Liver (tissue), 9 donors: ENCODE data around the gene SGCB. TPM values are rescaled to one million over a fixed set of nuclear protein-coding genes. Genes with fewer than 3 reads are reported as not detected.

ENCODE experiments used
- DNase-seq: peaks from one replicate; pipeline ENCODE4 v3.0.0-alpha.2; 2017; ENCODE audit warnings: low spot score
- H3K27ac ChIP-seq, 2 donors: one replicate each; pipeline ENCODE4 v1.7.0; 2013; ENCODE audit warnings: inconsistent platforms in 2 of 2, low read length in 2 of 2, control low read depth in 1 of 2, low read depth in 1 of 2, mild to moderate bottlenecking in 1 of 2
- H3K27me3 ChIP-seq, 4 donors: one replicate each; pipeline versions ENCODE4 v1.6.1 to v1.7.0; 2013; ENCODE audit warnings: low read length in 3 of 4, inconsistent platforms in 1 of 4, mild to moderate bottlenecking in 1 of 4, moderate library complexity in 1 of 4; ENCODE audit not compliant: control insufficient read depth in 4 of 4, insufficient read depth in 4 of 4
- H3K36me3 ChIP-seq, 4 donors: one replicate each; pipeline versions ENCODE4 v1.6.1 to v1.7.0; 2013; ENCODE audit warnings: low read length in 3 of 4, mild to moderate bottlenecking in 3 of 4, low read depth in 1 of 4, moderate library complexity in 1 of 4; ENCODE audit not compliant: control insufficient read depth in 4 of 4, insufficient read depth in 3 of 4
- H3K4me1 ChIP-seq, 4 donors: one replicate each; pipeline versions ENCODE4 v1.6.1 to v1.7.0; 2013; ENCODE audit warnings: low read length in 3 of 4, mild to moderate bottlenecking in 3 of 4, moderate library complexity in 1 of 4; ENCODE audit not compliant: control insufficient read depth in 4 of 4, insufficient read depth in 4 of 4
- H3K4me3 ChIP-seq, 3 donors: one replicate each; pipeline versions ENCODE4 v1.6.1 to v1.7.0; 2013; ENCODE audit warnings: low read length in 3 of 3, control low read depth in 1 of 3, low read depth in 1 of 3, mild to moderate bottlenecking in 1 of 3
- H3K9ac ChIP-seq, 2 donors: one replicate each; pipeline ENCODE4 v1.7.0; 2013; ENCODE audit warnings: low read length in 2 of 2, mild to moderate bottlenecking in 2 of 2, moderate library complexity in 2 of 2, control low read depth in 1 of 2, low read depth in 1 of 2
- H3K9me3 ChIP-seq, 4 donors: one replicate each; pipeline versions ENCODE4 v1.6.1 to v1.7.0; 2013; ENCODE audit warnings: low read length in 3 of 4; ENCODE audit not compliant: control insufficient read depth in 4 of 4
- EGR1 ChIP-seq, 2 donors: IDR thresholded peaks; 2 replicates each; pipeline ENCODE4 v1.6.1; 2016 to 2018; ENCODE audit warnings: antibody characterized with exemption in 2 of 2, low read depth in 2 of 2
- FOXA1 ChIP-seq: IDR thresholded peaks from 2 replicates; pipeline ENCODE4 v1.6.1; 2016; ENCODE audit warnings: antibody characterized with exemption
- FOXA2 ChIP-seq: IDR thresholded peaks from 2 replicates; pipeline ENCODE4 v1.6.1; 2016; ENCODE audit warnings: antibody characterized with exemption
- GABPA ChIP-seq, 2 donors: IDR thresholded peaks in 1 of 2; conservative IDR thresholded peaks in 1 of 2; 2 replicates each; pipeline ENCODE4 v1.6.1; 2016; ENCODE audit warnings: antibody characterized with exemption in 2 of 2, mild to moderate bottlenecking in 1 of 2, moderate library complexity in 1 of 2
- HNF4A ChIP-seq, 2 donors: conservative IDR thresholded peaks; 2 replicates each; pipeline ENCODE4 v1.6.1; 2016; ENCODE audit warnings: antibody characterized with exemption in 2 of 2, mild to moderate bottlenecking in 2 of 2
- HNF4G ChIP-seq: IDR thresholded peaks from 2 replicates; pipeline ENCODE4 v1.6.1; 2016; ENCODE audit warnings: antibody characterized with exemption
- JUND ChIP-seq, 2 donors: IDR thresholded peaks; 2 replicates each; pipeline ENCODE4 v1.6.1; 2016; ENCODE audit warnings: antibody characterized with exemption in 2 of 2
- NR2F2 ChIP-seq: IDR thresholded peaks from 2 replicates; pipeline ENCODE4 v1.6.1; 2016; ENCODE audit warnings: antibody characterized with exemption
- RAD21 ChIP-seq, 2 donors: IDR thresholded peaks; 2 replicates each; pipeline ENCODE4 v1.6.1; 2016; ENCODE audit warnings: antibody characterized with exemption in 2 of 2, mild to moderate bottlenecking in 2 of 2
- REST ChIP-seq: IDR thresholded peaks from 2 replicates; pipeline ENCODE4 v1.6.1; 2016; ENCODE audit warnings: antibody characterized with exemption, mild to moderate bottlenecking
- RXRA ChIP-seq, 2 donors: IDR thresholded peaks; 2 replicates each; pipeline ENCODE4 v1.6.1; 2017 to 2018; ENCODE audit warnings: antibody characterized with exemption in 2 of 2, mild to moderate bottlenecking in 1 of 2
- SP1 ChIP-seq: IDR thresholded peaks from 2 replicates; pipeline ENCODE4 v1.6.1; 2018; ENCODE audit warnings: antibody characterized with exemption, mild to moderate bottlenecking
- TAF1 ChIP-seq: conservative IDR thresholded peaks from 2 replicates; pipeline ENCODE4 v1.6.1; 2016; ENCODE audit warnings: antibody characterized with exemption, mild to moderate bottlenecking
- YY1 ChIP-seq: IDR thresholded peaks from 2 replicates; pipeline ENCODE4 v1.6.1; 2016; ENCODE audit warnings: antibody characterized with exemption, mild to moderate bottlenecking
- ZBTB33 ChIP-seq: IDR thresholded peaks from 2 replicates; pipeline ENCODE4 v1.6.1; 2016; ENCODE audit warnings: antibody characterized with exemption
- WGBS: extraction: QIAGEN DNeasy Blood & Tissue Kit; methylation state at CpG from one replicate; pipeline ENCODE4 v1.1.7; 2013; 5-methylcytosine and 5-hydroxymethylcytosine counted together
- polyA plus RNA-seq, 2 donors: library from polyadenylated mRNA; stranded (reverse) in 1 of 2; unstranded in 1 of 2; fragments of 200-250 nt in 1 of 2; fragments of >200 nt in 1 of 2; fragmentation: Nextera tagmentation in 1 of 2; extraction: Ambion mirVana in 1 of 2; gene quantifications; one replicate each; pipeline versions ENCODE4 v1.2.1 to v1.2.3, GENCODE V29; 2013 to 2015
- total RNA-seq, 2 donors: library from RNA; depleted of rRNA; stranded (reverse); fragments of >200 nt; gene quantifications; one replicate each; pipeline ENCODE4 v1.2.3, GENCODE V29; 2014
- TF ChIP-seq, protein P1 (sequence below): IDR thresholded peaks from 2 replicates; pipeline ENCODE4 v1.6.1; 2016; ENCODE audit warnings: antibody characterized with exemption
- TF ChIP-seq, protein P2 (sequence below): IDR thresholded peaks from 2 replicates; pipeline ENCODE4 v1.6.1; 2016; ENCODE audit warnings: antibody characterized with exemption
- TF ChIP-seq, protein P3 (sequence below): fragments of 150-350 bp; IDR thresholded peaks from 2 replicates; pipeline ENCODE4 v1.5.1; 2017; ENCODE audit warnings: improper control_type of control experiment, low read depth, low read length; ENCODE audit not compliant: missing input control
- donor health status: healthy.
- donor health status: healthy.
- donor health status: healthy.
- donor health status: healthy.
- donor health status: healthy.

SGCB gene
- total and polyA plus RNA-seq, 4 donors, result 2.0 to 5.4 (median 3.3) TPM

DNA sequence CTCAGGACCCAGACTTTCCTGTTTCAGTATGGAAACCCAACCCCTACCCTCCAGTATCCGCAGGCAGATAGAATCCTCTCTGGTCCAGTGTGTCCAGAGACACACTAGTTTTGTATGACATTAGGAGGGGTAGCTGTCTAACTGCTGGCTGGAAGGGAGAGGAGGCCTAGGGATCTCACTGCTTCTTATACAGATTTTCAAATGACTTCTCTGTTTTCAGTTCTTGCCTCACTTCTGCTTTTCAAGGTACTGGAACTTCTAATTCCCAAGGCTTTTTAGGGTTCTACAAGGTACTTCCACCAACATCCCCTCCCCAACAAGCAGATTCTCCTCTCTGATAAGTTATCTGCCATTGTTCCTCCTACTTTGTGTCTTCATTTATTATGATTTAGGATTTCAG, 6.1 kb downstream of the SGCB start:
- Histone ChIP-seq H3K27ac (no peak overlapping the region), H3K4me3 (no peak overlapping the region), H3K27me3 (no peaks in the 10 kb centered on the region), H3K9ac (no peak overlapping the region), H3K9me3 (no peaks in the 10 kb centered on the region), H3K36me3 (peaks cover 0 to 8% (median 2%) of the 10 kb centered on the region in 4 donors), H3K4me1 (peaks cover 1 to 3% (median 2%) of the 10 kb centered on the region in 4 donors)
- TF ChIP-seq ZBTB33, result no peak
- no peak for TF ChIP-seq RXRA (IDR thresholded peaks at IDR 0.05)
- no peak for TF ChIP-seq HNF4A (conservative IDR thresholded peaks at IDR 0.05)
- TF ChIP-seq, protein P1, sequence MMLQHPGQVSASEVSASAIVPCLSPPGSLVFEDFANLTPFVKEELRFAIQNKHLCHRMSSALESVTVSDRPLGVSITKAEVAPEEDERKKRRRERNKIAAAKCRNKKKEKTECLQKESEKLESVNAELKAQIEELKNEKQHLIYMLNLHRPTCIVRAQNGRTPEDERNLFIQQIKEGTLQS, result no peak
- no peak for TF ChIP-seq REST
- no peak for TF ChIP-seq HNF4G
- TF ChIP-seq RAD21 (IDR thresholded peaks at IDR 0.05), result no peak
- TF ChIP-seq GABPA (IDR thresholded peaks at IDR 0.05 in 1 of 2, conservative IDR thresholded peaks at IDR 0.05 in 1 of 2), result no peak
- TF ChIP-seq, protein P2, sequence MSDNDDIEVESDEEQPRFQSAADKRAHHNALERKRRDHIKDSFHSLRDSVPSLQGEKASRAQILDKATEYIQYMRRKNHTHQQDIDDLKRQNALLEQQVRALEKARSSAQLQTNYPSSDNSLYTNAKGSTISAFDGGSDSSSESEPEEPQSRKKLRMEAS, result no peak
- no peak for TF ChIP-seq TAF1
- no peak for DNase-seq
- 91% methylated on average over 1 of the region's 1 CpG for WGBS

- Histone ChIP-seq H3K36me3 (peaks cover 0 to 10% (median 2%) of the 10 kb centered on the region in 4 donors), H3K27ac (no peak overlapping the region), H3K4me1 (no peaks in the 10 kb centered on the region), H3K27me3 (no peaks in the 10 kb centered on the region), H3K9ac (no peak overlapping the region), H3K4me3 (no peak overlapping the region), H3K9me3 (no peaks in the 10 kb centered on the region)
- no peak for DNase-seq
- 93% methylated on average over 1 of the region's 1 CpG for WGBS
- TF ChIP-seq JUND (IDR thresholded peaks at IDR 0.05), result no peak
- no peak for TF ChIP-seq GABPA (IDR thresholded peaks at IDR 0.05 in 1 of 2, conservative IDR thresholded peaks at IDR 0.05 in 1 of 2)
- TF ChIP-seq, protein P3, sequence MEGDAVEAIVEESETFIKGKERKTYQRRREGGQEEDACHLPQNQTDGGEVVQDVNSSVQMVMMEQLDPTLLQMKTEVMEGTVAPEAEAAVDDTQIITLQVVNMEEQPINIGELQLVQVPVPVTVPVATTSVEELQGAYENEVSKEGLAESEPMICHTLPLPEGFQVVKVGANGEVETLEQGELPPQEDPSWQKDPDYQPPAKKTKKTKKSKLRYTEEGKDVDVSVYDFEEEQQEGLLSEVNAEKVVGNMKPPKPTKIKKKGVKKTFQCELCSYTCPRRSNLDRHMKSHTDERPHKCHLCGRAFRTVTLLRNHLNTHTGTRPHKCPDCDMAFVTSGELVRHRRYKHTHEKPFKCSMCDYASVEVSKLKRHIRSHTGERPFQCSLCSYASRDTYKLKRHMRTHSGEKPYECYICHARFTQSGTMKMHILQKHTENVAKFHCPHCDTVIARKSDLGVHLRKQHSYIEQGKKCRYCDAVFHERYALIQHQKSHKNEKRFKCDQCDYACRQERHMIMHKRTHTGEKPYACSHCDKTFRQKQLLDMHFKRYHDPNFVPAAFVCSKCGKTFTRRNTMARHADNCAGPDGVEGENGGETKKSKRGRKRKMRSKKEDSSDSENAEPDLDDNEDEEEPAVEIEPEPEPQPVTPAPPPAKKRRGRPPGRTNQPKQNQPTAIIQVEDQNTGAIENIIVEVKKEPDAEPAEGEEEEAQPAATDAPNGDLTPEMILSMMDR, result no peak
- no peak for TF ChIP-seq HNF4G
- TF ChIP-seq REST, result no peak
- no peak for TF ChIP-seq RAD21 (IDR thresholded peaks at IDR 0.05)
- TF ChIP-seq, protein P2, result no peak
- TF ChIP-seq SP1, result no peak
- no peak for TF ChIP-seq RXRA (IDR thresholded peaks at IDR 0.05)
- TF ChIP-seq FOXA2, result no peak
- no peak for TF ChIP-seq ZBTB33
- TF ChIP-seq TAF1, result no peak
- TF ChIP-seq NR2F2, result no peak
- no peak for TF ChIP-seq YY1
- TF ChIP-seq EGR1 (IDR thresholded peaks at IDR 0.05; ENCODE audit: low read depth in 2 of 2), result no peak
- TF ChIP-seq FOXA1, result no peak
Measured at GRCh38 chr4:52028970-52029369, 9.1 kb downstream of the SGCB start.
